ENCODE results near the gene NGF.

Gene NGF

DNA sequence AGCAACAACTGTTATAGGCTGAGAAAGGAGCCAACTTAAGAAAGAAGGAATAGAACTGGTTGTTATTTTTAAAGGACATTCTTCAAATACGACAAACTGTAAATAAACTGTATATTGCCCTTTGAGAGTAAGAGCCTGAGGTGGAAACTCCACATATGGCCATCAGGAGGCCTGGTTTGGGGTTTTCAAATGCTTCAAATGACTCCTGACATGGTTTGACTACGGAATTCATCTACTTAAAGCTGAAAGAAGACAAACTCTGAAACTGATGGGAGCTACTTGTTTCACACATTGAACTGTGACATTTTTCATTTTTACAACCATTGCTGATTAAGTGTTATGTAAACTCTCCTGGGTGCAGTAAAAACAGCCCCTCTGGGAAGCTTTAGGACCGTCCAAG lies 59.8 kb downstream of the NGF start:
- no peak for DNase-seq

DNA sequence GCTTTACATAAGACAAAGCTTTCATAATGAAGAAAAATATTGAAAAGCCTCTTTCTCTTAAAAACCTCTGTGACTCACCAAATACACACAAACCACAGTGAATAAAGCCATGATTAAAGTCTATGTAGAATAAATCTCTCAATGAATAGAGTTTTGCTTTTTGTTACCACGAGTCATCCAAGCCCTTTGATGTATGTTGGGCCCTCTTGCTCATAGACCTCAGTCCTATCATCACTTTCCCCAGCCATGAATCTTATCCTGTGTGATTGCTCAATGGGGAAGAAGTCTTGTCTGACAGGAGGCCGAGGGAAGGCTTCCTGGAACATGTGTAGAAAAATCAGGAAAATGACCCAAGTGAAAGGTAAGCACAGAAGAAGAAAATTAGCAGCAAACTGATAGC lies 60.8 kb downstream of the NGF start:
- no peak for DNase-seq

- no peak for DNase-seq
Measured at GRCh38 chr1:115275216-115275615, 62.8 kb downstream of the NGF start.

- DNase-seq = no peak
Measured at GRCh38 chr1:115274467-115274866, 63.6 kb downstream of the NGF start.

DNA sequence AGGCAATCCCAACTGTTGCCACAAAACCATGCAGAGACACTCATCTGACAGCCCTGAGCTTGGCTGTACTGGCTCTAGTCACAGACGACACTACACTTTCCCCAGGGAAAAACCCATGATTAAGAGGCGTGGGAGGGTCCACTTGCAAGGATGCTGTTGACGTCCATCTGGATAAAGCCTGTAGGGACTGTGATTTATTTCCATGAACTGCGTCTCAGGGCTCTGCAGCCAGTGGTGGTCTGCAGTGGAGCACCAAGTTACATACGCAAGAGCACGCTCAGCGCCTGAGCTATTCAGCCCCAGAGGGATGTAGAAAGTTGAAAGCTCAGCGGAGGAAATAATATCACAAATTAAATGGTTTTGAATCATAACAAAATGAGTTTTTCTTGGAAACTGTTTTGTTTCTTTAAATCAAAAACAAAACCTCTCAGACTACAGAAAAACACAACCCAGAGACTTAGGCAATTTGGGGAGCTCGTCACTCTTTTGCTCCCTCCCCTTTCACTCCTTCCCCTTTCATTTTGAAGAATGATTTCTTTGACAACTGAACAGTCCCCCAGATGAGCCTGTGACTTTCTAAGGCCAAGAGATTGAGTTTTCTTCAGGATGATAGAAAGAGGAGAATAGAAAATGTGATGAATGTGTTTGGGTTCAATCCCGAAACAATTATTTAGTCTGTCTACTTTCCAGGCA lies 71.2 kb downstream of the NGF start:
- no peak for DNase-seq

DNA sequence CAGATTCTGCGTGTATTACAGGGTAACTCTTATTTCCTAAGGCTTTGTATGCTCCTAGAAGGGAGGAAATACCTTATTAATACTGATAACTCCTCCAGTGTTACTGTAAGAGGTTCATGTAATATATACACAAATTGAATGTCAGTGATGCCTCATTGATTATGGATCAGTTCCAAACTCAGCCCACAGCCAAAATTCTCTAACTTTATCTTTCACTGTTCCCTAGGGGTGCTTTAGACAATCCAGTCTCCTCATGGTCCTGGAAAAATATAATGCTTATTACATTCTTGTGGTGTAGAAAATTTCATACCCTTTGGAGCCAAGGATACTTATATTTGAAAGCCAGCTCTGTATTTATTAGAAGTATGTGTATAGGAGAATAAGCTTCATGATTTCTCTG lies 73.0 kb downstream of the NGF start:
- no peak for DNase-seq

GRCh38 chr1:115262886-115263285 lies 75.2 kb downstream of the NGF start:
- no peak for DNase-seq

DNA sequence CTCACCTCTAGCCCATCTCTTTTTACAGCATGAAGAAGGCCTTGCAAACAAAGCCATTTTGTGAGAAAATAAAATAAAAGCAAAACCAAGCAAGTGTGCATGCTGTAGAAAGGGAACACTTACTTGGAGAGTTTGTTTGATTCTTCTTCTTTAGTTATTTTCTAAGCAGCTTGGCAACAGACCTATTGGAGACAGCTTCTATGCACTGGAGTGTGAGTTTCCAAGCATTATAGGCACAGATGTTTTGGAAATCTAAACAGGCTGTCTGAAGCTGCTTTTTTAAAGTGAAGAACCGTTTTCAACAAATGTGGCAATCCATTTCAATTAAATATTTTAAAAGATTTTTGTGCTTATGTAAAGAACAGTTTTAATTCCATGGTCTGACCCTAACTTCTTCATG lies 76.6 kb downstream of the NGF start:
- no peak for DNase-seq

DNA sequence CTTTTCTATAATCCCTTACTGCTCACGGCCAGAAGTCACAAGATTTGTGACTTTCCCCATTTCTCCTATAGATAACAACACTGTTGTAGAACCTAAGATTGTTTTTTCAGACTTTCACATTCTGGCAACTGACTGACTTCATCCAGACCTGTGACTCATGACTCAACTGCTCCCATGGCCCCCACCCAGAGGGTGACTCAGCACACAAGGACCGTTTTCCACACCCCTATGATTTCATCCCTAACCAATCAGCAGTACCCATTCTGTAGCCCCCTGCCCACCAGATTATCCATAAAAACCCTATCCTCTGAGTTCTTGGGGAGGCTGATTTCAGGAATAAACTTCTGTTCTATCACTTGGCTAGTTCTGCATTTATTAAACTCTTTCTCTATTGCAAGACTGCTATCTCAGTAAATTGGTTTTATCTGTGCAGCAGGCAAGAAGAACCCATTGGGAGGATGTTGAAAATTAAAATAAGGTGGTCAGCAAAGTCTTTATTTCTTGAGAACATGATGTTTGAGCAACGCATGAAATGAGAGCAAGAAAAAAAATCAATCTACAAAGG lies 79.7 kb downstream of the NGF start:
- DNase-seq = no peak

- DNase-seq = no peak
Measured at GRCh38 chr1:115257591-115257990, 80.5 kb downstream of the NGF start.

- no peak for DNase-seq
Measured at GRCh38 chr1:115255154-115255553, 82.9 kb downstream of the NGF start.

- DNase-seq = no peak
Measured at GRCh38 chr1:115252585-115252984, 85.5 kb downstream of the NGF start.

- no peak for DNase-seq
Measured at GRCh38 chr1:115251856-115252255, 86.2 kb downstream of the NGF start.

DNA sequence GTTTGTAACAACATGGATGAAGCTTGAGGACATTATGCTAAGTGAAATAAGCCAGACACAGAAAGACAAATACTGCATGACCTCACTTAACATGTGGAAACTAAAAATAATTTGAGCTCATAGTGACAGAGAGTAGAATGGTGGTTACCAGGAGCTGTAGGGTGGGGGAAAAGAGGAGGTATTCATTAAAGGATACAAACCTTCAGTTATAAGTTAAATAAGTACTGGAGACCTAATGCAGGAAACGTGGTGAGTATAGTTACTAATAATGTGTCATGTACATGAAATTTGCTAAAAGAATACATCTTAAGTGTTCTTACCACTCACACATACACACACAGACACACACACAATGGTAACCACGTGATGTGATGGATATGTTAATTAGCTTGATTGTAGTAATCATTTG lies 86.7 kb downstream of the NGF start:
- no peak for DNase-seq

DNA sequence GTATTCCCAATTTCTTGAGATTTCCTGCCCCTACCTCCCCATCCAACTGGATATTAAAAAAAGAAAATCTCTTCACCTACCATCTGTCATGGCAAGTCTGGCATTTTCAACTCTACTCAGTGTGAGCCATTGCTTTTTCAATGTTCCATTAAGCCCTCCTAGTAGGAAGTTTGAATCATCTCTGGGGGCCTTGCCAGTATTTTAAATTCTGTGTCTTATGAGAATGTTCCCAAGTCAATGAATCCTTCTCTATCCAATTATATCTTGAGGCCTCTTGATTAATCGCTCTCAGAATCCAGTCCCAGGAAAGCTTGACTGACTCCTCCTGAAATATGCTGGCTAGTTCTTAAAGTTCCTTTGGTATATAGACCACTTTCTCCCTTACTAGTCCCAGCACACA lies 91.5 kb downstream of the NGF start:
- no peak for DNase-seq

- DNase-seq = no peak
Measured at GRCh38 chr1:115245227-115245626, 92.8 kb downstream of the NGF start.

- no peak for DNase-seq
Measured at GRCh38 chr1:115242543-115242942, 95.5 kb downstream of the NGF start.

GRCh38 chr1:115241309-115241708 lies 96.7 kb downstream of the NGF start:
- DNase-seq = no peak

DNA sequence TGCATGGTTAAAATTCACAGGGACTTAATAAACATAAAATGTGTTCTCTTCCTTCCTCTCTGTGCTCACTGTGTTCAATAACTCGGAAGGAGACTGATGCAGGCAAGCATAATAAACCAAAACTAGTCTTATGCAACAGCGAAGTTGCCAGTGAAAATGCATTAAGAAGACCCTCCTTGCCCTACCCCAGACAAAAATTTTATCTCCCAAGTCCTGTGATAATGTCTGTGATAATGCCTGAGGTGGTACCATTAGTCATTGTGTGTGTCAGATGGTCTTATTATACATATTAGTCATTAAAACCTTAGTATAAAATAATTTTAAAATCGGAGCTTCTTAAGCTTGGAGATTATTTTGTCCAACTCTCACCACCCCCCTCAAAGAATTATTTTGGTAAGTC lies 97.8 kb downstream of the NGF start:
- no peak for DNase-seq

DNA sequence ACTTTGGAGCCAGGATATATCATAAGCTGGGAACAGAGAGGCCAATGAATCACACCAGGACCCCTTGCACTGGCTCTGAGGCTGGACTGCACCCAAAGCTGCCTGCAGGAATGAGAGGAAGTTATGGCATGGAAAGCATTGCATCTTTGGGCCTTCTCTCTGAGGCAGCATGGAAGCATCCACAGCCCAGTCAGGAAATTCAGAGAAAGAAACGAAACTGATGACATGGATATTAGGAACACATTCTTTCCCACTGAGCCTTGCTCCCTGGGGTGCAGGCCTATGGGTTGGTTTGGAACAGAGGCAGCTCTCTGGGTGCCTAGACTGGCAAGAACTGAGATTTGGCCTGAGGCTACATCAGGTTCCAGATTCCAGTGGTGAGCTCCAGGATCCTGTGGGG lies 98.6 kb downstream of the NGF start:
- DNase-seq = no peak

DNA sequence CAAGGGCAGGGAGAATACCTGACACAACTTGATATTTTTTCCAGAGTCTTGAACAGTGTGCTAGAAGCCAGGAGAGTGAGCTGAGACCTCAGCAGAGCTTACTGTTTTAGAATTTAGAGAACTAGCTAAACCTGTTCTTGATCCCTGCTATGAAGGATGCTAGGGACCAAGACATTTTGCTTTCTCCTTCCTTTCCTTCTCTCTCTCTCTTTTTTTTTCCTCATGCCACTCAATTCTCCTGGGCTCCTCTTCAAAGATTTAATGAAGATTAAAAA lies 99.0 kb downstream of the NGF start:
- no peak for DNase-seq

DNA sequence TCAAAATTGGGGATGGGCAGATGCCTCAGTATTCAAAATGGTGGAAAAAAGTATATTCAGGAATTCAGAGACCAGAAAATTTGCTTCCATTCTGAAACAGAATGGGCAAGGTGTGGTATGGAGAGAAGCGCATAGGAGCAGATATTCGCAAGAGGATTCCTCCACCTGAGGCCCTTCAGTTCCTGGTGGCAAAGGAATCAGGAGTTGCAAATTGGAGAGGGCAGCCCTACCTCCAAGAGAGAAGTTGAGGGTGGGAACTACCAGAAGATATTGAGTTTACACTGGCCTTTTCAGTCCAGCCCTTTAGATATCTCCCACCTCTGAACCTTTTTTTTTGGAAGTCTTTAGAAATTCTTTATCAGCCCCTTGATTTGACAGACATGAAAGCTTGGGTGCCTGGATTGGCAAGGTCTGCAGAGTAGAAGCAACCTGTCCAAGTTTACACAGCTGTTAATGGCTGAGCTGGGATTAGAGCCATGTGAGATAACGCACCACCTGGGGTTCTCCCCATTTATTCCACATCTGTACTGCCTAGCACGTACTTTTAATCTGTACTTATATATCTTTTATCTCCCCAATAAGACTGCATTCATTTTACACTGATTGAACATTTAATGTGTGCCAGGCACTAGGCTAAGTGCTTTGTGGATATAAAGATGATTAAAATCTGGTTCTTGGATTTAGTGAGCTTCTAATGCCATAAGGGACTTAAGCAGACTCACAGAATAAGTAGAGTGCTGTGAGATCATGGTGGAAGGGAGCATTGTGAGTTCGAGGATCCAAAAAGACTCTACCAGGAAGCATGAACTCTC lies 99.5 kb downstream of the NGF start:
- no peak for DNase-seq

DNA sequence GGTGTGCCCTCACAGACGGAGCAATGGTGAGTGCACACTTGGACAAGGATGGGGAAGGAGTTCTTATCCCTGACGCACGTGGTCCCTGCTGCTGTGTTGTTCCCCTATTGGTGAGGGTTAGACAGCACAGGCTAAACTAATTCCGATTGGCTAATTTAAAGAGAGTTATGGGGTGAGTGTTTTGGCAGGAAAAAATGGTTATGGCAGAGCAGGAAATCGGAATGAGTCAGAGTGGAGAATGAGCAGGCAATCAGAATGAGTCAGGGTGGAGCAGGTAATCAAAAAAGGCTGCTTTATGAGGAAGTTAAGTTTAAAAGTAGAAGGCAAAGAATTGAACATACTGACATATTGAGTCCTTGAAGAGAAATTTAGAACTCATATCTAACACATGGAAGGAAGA lies 100.5 kb downstream of the NGF start:
- DNase-seq = no peak

- no peak for DNase-seq
Measured at GRCh38 chr1:115237023-115237422, 101.0 kb downstream of the NGF start.
